VCaP (cell line): ENCODE data around the gene FXYD5.
"Not testable (repeated sequence)": the region's sequence is repeated elsewhere in the genome, so short reads cannot be mapped to it uniquely, and the experiment has no call there.

Experiments used
- H3K27ac ChIP-seq: fragments of 450-650 bp; 2 replicates; pipeline ENCODE4 v1.5.1; 2017
- CTCF ChIP-seq: fragments of 450-650 bp; conservative IDR thresholded peaks from 2 replicates; pipeline ENCODE4 v1.5.1; 2017; ENCODE audit warnings: mild to moderate bottlenecking, moderate library complexity

FXYD5 gene

GRCh38 chr19:35179830-35180229 is 25.3 kb downstream of the FXYD5 start:
- no peak overlapping the region for H3K27ac ChIP-seq
- no peak for TF ChIP-seq CTCF

- no peak overlapping the region for H3K27ac ChIP-seq
- no peak for TF ChIP-seq CTCF
Observed at GRCh38 chr19:35181387-35181786, 26.9 kb downstream of the FXYD5 start.

- no peak for TF ChIP-seq CTCF
- no peak overlapping the region for H3K27ac ChIP-seq
Observed at GRCh38 chr19:35184267-35184666, 29.7 kb downstream of the FXYD5 start.

GRCh38 chr19:35184884-35185283 is 30.3 kb downstream of the FXYD5 start:
- H3K27ac ChIP-seq: no peak overlapping the region
- TF ChIP-seq CTCF: no peak

GRCh38 chr19:35194012-35194984 is 39.8 kb downstream of the FXYD5 start:
- no peak for TF ChIP-seq CTCF
- H3K27ac ChIP-seq: no peak overlapping the region

- H3K27ac ChIP-seq: no peak overlapping the region
- TF ChIP-seq CTCF: no peak
Observed at GRCh38 chr19:35195830-35196229, 41.3 kb downstream of the FXYD5 start.

GRCh38 chr19:35196861-35197260 is 42.3 kb downstream of the FXYD5 start:
- H3K27ac ChIP-seq: not testable (repeated sequence)

GRCh38 chr19:35199481-35199880 is 44.9 kb downstream of the FXYD5 start:
- TF ChIP-seq CTCF: no peak
- no peak overlapping the region for H3K27ac ChIP-seq
